Endothelial cell of umbilical vein (primary cell): ENCODE measurements around the gene CDYL. TPM values are rescaled to one million over a fixed set of nuclear protein-coding genes. Genes with fewer than 3 reads are reported as not detected.

ENCODE experiments used
- BruUV-seq: library from RNA; stranded (reverse); fragments of 400-500 nt; replicated peaks from 2 replicates; lab custom pipeline; 2021; lab: Mats Ljungman, UMichigan
- CTCF ChIA-PET: fragments of 300-600, 350-600 bp; sonication (Branson Sonifier 250); formaldehyde crosslinking; loops from one replicate; lab custom pipeline; 2021; ENCODE audit warnings: antibody characterized with exemption, inconsistent platforms; lab: Charles Lee
- POLR2A ChIA-PET: fragments of 300-600, 350-600 bp; sonication (Branson Sonifier 250); formaldehyde crosslinking; loops from one replicate; lab custom pipeline; 2021; ENCODE audit warnings: antibody characterized with exemption, inconsistent platforms; lab: Charles Lee
- DNase-seq: peaks from one replicate; pipeline ENCODE4 v3.0.0-alpha.2; 2011; ENCODE audit warnings: low read depth, low spot score
- FAIRE-seq: peaks from 2 replicates; lab custom pipeline; 2011; peaks lifted over from hg19 to GRCh38; lab: Jason Lieb, UNC
- H2AFZ ChIP-seq: 2 replicates; pipeline ENCODE4 v1.6.0; 2012; ENCODE audit warnings: low read depth, low read length, control low read depth, inconsistent platforms
- H3K27ac ChIP-seq: 2 replicates; pipeline ENCODE4 v1.5.1; 2011; ENCODE audit warnings: low read depth, mild to moderate bottlenecking, control low read depth, low read length, moderate library complexity; ENCODE audit not compliant: insufficient read depth
- H3K27me3 ChIP-seq, 2 experiments: 2 replicates each; pipeline versions ENCODE4 v1.6.0 to v1.6.1; 2011; ENCODE audit warnings: low read length in 2 of 2, mixed read lengths in 1 of 2; ENCODE audit not compliant: control insufficient read depth in 2 of 2, insufficient read depth in 2 of 2
- H3K36me3 ChIP-seq, 2 experiments: 2 replicates in 1 of 2; 3 replicates in 1 of 2; pipeline ENCODE4 v1.5.1; 2011; ENCODE audit warnings: low read length in 2 of 2, mild to moderate bottlenecking in 1 of 2, moderate library complexity in 1 of 2; ENCODE audit not compliant: control insufficient read depth in 2 of 2, insufficient read depth in 2 of 2; ENCODE audit errors: extremely low read depth in 1 of 2
- H3K4me1 ChIP-seq: 3 replicates; pipeline ENCODE4 v1.5.1; 2011; ENCODE audit warnings: mild to moderate bottlenecking, low read length; ENCODE audit not compliant: control insufficient read depth, insufficient read depth; ENCODE audit errors: extremely low read depth
- H3K4me2 ChIP-seq: 2 replicates; pipeline ENCODE4 v1.6.1; 2011; ENCODE audit warnings: low read length, control low read depth, mixed read lengths; ENCODE audit not compliant: insufficient read depth
- H3K4me3 ChIP-seq, 3 experiments: fragments of 200-600 bp in 1 of 3; sonication (generic), shearing (Covaris generic) in 1 of 3; replicated peaks in 1 of 3; 2 replicates each; pipeline ENCODE4 v1.5.1; 2011 to 2016; ENCODE audit warnings: control low read depth in 3 of 3, low read length in 3 of 3, mild to moderate bottlenecking in 2 of 3, inconsistent platforms in 1 of 3, low read depth in 1 of 3, moderate library complexity in 1 of 3; ENCODE audit not compliant: insufficient read depth in 1 of 3
- H3K79me2 ChIP-seq: 2 replicates; pipeline ENCODE4 v1.6.0; 2012; ENCODE audit warnings: low read length, inconsistent platforms; ENCODE audit not compliant: control insufficient read depth, insufficient read depth
- H3K9ac ChIP-seq: replicated peaks from 2 replicates; pipeline ENCODE3; 2011; ENCODE audit warnings: low read length, control low read depth; ENCODE audit not compliant: insufficient read depth; ENCODE audit errors: extremely low read depth
- H3K9me1 ChIP-seq: replicated peaks from 3 replicates; pipeline ENCODE4 v1.6.0; 2011; ENCODE audit warnings: mild to moderate bottlenecking, low read length; ENCODE audit not compliant: control insufficient read depth, insufficient read depth; ENCODE audit errors: extremely low read depth
- H3K9me3 ChIP-seq: replicated peaks from 2 replicates; pipeline ENCODE4 v1.5.1; 2012; ENCODE audit warnings: low read length, inconsistent platforms; ENCODE audit not compliant: control insufficient read depth, insufficient read depth
- H4K20me1 ChIP-seq: replicated peaks from 2 replicates; pipeline ENCODE3; 2011; ENCODE audit warnings: mild to moderate bottlenecking, low read length; ENCODE audit not compliant: control insufficient read depth, insufficient read depth; ENCODE audit errors: extremely low read depth
- CTCF ChIP-seq, 2 donors: IDR thresholded peaks; 1 replicate in 1 of 2; 2 replicates in 1 of 2; pipeline ENCODE4 v1.5.1; 2011; ENCODE audit warnings: low read length in 2 of 2, mild to moderate bottlenecking in 2 of 2, moderate library complexity in 2 of 2, control low read depth in 1 of 2, inconsistent platforms in 1 of 2, low read depth in 1 of 2; ENCODE audit not compliant: insufficient read depth in 1 of 2; ENCODE audit errors: extremely low read depth in 1 of 2
- EZH2 ChIP-seq: IDR thresholded peaks from 2 replicates; pipeline ENCODE4 v1.6.1; 2012; ENCODE audit warnings: borderline replicate concordance, low read depth, mild to moderate bottlenecking, moderate library complexity, low read length, inconsistent platforms; ENCODE audit not compliant: severe bottlenecking
- FOS ChIP-seq: IDR thresholded peaks from 2 replicates; pipeline ENCODE4 v1.6.1; 2011; ENCODE audit warnings: mild to moderate bottlenecking, low read length, moderate library complexity, borderline replicate concordance; ENCODE audit not compliant: insufficient read depth
- JUN ChIP-seq: IDR thresholded peaks from 2 replicates; pipeline ENCODE4 v1.6.1; 2011; ENCODE audit warnings: borderline replicate concordance, low read depth; ENCODE audit not compliant: insufficient read length, insufficient read depth
- MYC ChIP-seq: IDR thresholded peaks from one replicate; pipeline ENCODE4 v1.6.1; 2011; ENCODE audit warnings: mild to moderate bottlenecking, low read depth, low read length
- dilution Hi-C: fragments of 300-500 bp; cut with MboI; formaldehyde crosslinking; loops from one replicate; pipeline ENCODE4 v1.15.0; 2019; ENCODE audit warnings: low sequenced_read_pairs; ENCODE audit not compliant: extremely low pct_ligation_motif_present
- intact Hi-C: fragments of 100-400 bp; cut with micrococcal nuclease; formaldehyde crosslinking; loops from one replicate; pipeline ENCODE4 v1.10.0; 2022
- polyA plus RNA-seq, 4 experiments: library from polyadenylated mRNA; depleted of rRNA in 3 of 4; stranded (reverse) in 3 of 4; unstranded in 1 of 4; fragments of >200 nt; gene quantifications; 2 replicates each; pipeline versions ENCODE4 v1.2.1 to v1.2.3, GENCODE V29; 2011 to 2012; ENCODE audit warnings: missing spikeins in 1 of 4
- total RNA-seq: library from RNA; stranded (reverse); gene quantifications from 2 replicates; pipeline ENCODE4 v1.2.3, GENCODE V29; 2021

Gene CDYL
- total and polyA plus RNA-seq, 2 donors (not counting 3 experiments of a cell fraction or from before 2014, with no cell fraction given): 10.2 to 35.6 TPM

GRCh38 chr6:4802312-4802935 is 26.2 kb downstream of the CDYL start:
- no peaks in the 10 kb centered on the region for H4K20me1 ChIP-seq
- no peaks in the 10 kb centered on the region for H3K36me3 ChIP-seq
- H3K9me3 ChIP-seq: no peaks in the 10 kb centered on the region
- DNase-seq (no peak), FAIRE-seq (no peak)
- H3K9me1 ChIP-seq: no peaks in the 10 kb centered on the region
- no peak overlapping the region for H3K27ac ChIP-seq
- BruUV-seq: no TSS peak
- intact Hi-C loops (no loop called here), dilution Hi-C loops (no loop called here)
- no peak for TF ChIP-seq EZH2
- TF ChIP-seq JUN: no peak
- no peak for TF ChIP-seq FOS
- TF ChIP-seq MYC: no peak
- TF ChIP-seq CTCF (IDR thresholded peaks at IDR 0.05; ENCODE audit: extremely low read depth in 1 of 2, insufficient read depth in 1 of 2, low read depth in 1 of 2, low read length in 2 of 2): no peak
- H3K4me3 ChIP-seq: no peak overlapping the region
- peaks cover 74% of the 10 kb centered on the region for H3K79me2 ChIP-seq
- CTCF ChIA-PET: interaction anchor here (1.9 to 2.7 kb wide), 2 partner anchors 12 to 22 kb away, joined by 3 to 13 read pairs; no protein-coding TSS in a partner anchor
- no peaks in the 10 kb centered on the region for H3K27me3 ChIP-seq
- H3K4me2 ChIP-seq: no peak overlapping the region
- peaks cover 7% of the 10 kb centered on the region for H3K4me1 ChIP-seq
- H2AFZ ChIP-seq: no peak overlapping the region
- POLR2A ChIA-PET: no interaction called here
- no peak overlapping the region for H3K9ac ChIP-seq
